NCI-H2227 (cell line): ENCODE data around the gene LIMCH1.

Experiments used
- DNase-seq: peaks from one replicate; lab custom pipeline; 2025; ENCODE audit not compliant: unreplicated experiment; lab: John Stamatoyannopoulos, UW

LIMCH1 gene

DNA sequence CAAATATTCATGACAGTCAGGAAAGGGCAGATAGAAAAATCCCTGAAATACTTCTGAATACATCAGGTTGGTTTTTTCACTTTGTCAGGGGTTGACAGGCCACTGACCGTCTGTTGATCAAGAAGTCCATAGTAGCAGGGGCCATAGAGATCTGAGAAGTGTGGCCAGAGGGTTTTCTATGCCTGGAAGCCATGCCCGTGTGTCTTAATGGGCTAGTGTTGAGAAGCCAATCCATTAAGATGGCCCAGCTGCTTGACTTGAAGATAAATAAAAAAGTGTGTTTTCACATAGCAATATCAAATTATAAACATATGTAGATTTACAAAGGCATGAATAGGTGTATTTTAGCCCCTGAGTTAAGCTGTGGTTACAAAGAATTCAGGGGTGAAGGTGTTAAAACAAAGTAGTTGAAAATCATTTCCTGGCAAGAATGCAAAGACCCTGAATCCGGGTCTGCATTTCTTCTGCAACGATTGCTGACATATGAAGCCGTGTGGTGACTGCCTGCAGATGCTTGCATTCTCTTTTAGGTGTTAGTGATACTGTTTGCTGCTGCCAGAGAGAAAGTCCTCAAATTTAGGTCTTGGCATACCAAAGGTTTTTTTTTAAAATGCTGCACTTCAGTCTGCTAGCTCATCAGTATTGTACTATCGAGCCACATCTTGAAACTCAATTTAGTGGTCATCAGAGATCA, 9.3 kb upstream of the LIMCH1 start:
- no peak for DNase-seq

DNA sequence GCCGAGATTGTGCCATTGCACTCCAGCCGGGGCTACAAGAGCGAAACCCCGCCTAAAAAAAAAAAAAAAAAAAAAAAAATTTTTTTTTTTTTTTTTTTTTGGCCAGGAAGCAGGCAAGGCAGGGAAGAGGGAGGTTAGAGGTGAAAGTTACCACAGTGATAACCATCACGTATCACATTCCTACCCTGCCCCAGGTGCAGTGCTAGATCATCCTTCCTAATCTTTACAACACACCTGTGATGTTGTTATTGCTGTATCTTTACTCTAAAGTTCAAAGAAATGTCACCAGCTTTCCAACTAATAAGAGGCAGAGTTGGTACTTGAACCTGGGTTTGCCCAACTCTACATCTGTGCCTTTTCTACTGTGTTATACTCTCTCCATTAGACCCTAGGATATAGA, 7.2 kb upstream of the LIMCH1 start:
- no peak for DNase-seq

DNA sequence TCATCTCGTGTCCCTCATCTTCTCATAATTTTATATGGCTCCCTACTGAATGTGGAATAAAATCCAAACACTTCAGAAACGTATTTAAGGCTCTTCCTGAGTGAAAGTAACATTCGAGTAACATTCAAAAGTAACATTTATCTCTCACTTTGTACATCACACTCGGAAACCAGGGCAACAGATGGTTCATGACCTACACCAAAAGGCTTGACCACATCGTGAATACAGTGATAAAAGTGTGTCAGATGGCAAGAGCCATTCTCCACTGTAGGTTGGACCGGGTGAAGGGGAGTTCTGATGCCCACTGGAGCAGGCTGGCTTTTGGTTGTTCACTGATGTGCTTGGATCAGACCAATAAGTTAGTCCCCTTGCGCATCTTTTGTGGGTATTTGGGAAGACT, 5.6 kb upstream of the LIMCH1 start:
- DNase-seq = no peak

DNA sequence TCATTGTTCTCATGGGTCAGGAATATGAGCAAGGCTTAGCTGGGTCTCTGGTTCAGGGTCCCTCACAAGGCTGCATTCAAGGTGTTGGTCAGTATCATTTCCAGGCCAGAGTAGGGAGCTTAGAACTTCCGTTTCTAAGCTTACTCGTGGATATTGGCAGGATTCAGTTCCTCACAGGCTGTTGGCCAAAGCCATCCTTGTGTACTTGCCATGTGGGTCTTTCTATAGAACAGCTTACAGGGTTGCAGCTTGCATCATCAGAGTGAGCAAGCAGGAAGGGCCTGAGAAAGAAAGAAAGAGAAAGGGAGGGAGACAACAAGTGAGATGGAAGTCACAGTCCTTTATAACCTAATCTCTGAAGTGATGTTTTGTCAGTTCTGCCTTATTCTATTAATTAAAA, 5.1 kb upstream of the LIMCH1 start:
- no peak for DNase-seq

DNA sequence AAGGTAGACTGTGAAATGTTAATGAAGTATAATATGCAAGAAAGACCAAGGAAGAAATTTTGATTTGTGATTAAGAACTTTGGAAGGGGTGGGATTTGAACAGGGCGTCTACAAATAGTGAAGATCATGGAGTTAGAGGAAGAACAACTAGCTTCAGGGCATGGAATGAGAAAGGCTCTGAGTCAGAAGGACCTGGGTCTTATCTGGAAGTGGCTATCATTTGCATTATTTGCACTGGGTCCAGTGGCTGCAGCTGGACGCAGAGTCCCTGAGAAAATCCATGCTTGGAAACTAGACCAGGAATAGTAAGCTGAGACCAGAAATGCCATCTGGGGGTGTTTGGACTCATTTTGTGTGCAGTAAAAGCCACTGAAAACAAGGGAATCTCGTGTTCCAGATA, 4.3 kb upstream of the LIMCH1 start:
- no peak for DNase-seq

DNA sequence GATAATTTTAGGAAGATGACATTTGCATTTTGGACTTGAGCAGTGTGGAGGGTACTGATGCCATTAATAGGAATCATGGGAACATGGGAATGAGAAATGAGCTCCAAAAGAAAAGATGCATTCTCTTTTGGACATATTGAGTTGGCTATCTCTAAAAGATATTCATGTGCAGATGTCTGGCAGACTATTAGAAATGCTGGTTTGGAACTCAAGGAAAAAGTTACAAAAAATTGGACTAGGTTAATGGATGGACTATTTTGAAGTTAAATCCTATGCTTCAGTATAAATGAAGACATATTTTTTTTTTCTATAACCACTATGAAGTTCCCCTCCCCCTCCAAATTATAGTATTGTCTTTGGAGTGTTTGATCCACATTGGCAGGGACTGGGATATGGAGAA, 3.6 kb upstream of the LIMCH1 start:
- no peak for DNase-seq

DNA sequence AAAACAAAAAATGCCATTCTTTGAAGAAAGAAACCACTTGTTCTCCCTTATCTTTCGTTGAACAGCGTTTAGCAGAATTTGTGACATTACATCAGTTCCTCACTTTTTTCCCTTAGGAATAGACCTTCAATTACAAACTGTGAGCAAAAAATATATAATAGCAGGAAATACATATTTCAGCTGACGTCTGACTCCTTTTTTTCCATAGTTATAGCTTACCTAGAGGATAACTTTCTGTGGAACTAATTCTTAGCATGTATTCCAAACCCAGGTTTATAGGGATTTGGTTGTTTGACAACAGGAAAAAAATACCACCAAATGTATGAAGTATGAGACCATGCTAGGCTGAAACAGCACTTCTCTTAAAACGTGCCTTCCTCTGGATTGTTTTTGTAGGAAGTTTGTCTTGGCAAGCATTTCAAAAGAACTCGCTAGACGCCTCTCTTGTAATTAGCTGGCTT, 2.0 kb upstream of the LIMCH1 start:
- DNase-seq = no peak

DNA sequence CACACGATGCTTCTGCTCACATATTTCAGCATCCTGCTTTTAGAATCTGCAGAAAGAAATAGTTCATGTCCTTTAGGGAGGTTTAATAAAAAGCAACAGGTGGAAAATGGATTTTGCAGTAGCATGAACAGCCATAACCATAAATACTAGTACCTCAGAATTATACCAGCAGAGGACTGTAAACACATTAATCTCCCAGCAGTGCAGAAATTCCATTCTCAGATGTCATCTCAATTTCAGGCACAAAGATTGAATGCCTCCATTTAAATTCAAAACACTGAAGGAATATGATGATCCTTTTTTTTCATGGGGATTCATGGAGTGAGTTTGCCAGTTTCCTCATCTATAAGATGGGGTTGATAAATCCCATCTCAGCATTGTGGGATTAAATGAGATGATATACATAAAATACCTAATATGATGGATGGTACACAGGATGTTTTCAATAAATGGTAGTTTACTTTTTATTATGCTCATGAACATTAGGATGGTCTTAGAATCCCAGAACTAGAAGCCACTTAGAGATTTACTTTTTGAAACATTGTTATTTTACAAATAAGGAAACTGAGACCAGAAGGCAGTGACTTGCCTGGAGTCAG, 566 bp upstream of the LIMCH1 start:
- DNase-seq = no peak

DNA sequence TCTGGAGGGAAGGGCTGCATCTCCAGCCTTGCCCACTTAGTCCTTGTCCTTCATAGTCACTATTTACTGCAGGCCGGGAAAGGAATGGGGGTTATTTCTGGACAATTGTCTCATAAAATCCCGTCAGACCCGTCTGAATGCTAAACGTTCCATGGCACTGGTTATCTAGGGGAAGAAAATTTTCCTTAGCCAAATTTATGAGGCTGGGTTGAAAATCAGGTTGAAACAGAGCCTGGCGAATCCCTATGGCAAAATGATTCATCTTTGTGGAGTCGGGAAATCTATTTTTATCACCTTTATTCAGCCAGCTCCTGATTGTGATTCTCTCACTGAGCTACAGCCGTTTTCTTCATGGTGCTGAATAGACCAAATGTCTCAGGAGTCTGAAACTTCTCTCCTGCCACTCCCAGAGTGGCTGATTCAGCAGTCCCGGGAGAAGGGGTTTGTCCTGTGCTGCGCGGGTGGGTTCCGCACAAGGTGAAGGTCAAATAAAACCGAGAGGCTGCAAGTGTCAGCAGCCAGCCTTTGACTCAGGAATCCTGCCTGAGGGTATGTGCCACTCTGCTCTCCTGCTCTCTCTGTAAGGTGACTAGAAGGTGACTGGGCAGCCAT, 1.0 kb downstream of the LIMCH1 start:
- no peak for DNase-seq

DNA sequence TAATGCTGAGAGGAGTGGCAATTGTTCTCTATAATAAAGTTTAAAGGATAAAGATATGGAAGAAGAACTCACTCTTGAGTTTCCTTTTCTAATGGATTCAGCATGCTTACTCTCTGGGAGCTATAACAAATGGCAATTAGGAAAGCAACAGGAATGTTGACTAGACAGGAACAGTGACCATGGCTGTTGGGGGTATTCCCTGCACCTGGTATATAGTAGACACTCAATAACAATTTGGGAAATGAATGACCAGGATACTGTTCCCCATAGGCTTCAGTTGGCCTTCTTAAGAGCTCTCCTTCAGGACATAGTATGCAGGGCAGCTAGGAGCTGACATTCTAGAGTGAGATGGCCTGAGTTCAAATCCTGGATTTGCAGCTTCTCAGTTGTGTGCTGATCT, 1.8 kb downstream of the LIMCH1 start:
- no peak for DNase-seq

DNA sequence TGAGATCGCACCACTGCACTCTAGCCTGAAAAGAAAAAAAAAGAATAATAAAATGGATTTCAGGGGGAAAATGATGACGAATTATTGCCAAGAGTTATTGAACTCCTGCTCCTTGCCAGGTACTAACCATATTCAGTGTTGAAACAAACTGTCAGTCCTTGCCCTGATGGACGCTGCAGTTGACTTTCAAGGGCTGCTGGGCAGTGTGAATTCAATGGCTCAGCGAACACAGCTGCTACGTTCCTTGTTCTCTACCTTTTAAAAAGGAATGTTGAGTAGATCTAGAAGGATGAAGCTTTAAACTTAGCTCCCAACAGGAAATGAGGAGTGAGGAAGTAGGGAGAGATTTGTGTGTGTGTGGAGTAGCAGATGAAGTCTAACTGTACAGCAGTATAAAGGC, 2.7 kb downstream of the LIMCH1 start:
- no peak for DNase-seq

DNA sequence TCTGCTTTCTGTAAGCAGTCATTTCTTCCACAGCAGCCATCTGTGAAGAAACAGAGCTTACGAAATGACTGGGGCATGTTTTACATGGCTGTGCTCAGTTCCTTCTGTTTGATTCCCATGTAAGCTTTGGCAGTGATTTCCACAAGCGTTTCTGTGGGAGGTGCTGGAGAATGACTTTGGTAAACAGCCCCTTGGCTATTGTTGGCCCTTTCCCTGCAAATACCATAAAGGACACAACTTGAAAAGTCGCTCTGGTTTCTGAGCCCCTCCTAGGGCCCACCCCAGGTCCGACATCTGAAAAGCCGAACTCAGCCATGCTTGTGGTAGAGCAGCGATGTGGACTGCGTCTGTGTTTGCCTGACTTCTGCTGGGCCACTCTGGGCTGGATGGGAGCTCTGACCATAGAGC, 3.7 kb downstream of the LIMCH1 start:
- no peak for DNase-seq

DNA sequence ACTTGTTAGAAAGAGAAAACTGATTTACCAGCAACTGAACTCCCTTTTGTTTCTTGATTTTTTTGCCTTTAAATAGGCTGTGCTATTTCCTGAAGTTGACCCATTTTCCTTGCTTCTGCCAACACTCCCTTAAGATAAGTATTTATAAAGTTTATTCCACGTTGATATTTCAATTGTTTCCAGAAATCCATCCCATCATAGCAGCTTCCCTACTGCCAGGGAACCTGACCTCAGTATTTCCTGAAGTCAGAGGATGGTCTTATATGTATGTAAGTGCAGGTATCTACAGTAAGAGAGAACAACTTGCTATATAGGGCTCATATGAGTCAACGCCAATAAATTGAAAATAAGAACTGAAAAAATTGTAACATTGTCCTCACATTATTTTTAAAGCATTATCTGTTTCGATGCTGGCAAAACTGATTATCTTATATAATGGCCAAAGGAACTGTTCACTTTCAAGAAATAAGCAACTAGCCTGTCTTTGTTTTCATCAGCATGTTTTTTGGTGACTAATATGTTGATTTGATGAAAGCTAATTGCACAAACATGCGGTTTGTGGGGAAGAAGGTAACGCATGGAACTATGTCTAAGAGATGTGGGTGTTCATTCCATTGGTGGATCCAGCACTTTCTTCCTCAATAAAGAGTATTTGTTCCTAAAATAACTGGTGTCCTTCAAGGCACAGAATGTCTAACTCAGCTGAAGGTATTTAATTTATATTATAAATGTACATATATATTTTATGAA, 4.7 kb downstream of the LIMCH1 start:
- no peak for DNase-seq

DNA sequence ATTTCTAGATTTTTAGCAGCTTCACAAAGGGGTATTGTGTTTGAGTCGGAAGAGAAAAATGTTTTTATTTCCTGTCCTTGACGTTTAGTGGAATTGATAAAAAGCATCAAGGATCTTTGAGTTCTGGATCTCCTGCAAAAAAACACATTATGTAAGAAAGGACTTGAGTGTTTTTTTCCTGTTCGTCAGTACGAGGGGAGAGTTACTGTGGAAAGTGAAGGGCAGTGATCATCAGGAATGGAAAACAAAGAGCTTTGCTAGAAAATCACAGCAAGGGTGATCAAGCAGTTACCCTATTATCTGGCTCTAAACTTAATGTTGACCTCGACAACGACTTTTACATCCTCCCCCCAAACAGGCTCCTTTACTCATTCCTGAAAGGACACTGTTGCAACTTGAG, 7.3 kb downstream of the LIMCH1 start:
- no peak for DNase-seq

DNA sequence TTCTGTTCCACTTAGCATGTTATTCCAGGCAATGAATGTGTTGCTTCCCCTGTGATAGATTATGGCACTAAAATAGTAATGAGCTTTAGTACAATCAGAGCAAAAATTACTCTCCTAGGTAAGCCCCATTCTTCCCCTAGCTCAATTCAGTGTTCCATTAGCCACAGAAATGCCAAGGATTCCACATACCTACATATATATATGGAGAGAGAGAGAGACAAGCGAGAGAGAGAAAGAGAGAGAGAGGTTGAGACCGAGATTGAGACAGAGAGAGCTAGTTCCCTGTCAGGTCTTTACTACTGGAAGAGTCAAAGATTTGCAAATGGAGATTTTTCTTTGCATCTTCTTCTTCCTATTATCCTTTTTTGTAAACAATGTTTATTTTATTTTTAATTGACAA, 8.7 kb downstream of the LIMCH1 start:
- no peak for DNase-seq

DNA sequence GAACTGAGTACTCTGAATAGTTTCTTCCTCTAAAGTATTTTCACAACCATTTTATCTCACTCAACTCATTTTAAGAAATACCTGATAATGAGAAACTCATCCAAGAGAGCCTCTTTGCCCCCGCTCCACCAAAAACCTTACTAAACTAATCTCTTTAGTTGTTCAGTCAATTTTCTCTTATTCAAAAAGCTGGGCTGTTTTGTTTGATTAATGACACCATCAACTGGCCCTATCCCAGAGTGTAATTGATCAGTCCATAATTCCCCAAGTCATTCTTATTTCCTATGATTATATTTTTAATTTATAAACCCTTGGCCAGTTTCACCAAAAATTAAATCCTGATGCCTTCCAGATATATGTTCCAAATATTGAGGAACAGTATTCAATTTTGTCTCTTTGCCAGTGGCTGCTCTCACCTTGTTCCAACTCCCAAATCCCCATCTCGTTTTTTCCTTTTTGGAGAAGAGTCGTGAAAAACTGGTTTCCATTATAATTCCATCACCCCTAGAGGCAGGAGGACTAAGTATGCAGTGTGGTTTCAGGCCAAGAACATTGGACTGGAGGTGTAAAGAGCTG, 10.4 kb downstream of the LIMCH1 start:
- no peak for DNase-seq

DNA sequence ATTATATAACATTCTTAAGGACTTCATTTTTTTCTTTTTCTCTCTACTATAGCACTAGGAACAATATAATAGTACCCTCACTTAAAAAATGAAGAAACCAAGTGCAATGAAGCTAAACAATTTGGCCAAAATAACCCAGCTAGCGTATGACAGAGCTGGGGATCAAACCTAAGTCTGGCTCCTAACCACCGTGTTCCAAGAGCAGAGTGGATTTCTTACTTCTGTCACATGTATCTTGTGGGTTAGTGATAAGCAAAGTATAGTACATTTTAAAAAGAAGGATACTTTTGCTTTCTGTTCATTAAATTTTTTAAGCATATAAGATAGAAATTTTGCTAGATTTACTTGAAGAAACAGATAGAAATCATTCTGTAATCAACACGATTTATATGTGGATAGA, 11.5 kb downstream of the LIMCH1 start:
- no peak for DNase-seq

DNA sequence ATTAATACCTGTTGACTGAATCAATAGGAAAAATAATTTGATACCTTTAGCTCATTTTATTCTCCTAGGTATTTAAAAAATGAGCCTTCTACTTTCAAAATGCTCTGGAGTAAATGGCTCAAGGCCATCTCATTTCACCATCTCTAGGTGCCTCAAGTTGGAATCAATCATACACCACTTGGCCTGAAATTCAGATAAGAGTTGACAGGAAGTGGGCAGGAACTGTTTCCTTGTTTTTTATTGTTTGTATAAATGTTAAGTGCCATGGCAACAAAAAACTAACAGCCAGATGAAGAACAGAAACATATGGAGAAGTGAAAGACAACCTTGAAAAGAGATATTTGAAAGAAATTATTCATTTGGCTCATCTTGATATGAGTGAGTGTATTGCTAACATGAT, 12.4 kb downstream of the LIMCH1 start:
- DNase-seq = no peak

DNA sequence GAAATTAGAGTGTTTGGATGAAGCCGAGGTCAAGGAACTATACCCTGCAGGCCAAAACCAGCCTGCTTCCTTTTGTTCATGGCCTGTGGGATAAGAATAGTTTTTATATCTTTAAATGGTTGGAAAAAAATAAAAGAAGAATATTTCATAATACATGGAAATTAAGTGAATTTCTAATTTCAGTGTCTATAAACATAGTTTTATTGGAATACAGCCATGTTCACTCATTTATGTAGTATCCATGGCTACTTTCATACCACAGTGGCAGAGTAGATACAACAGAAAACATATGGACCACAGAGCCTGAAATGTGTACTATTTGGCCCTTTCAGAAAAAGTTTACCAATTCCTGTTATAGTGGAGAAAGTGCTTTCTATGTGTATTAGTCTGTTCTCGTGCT, 13.6 kb downstream of the LIMCH1 start:
- DNase-seq = no peak

DNA sequence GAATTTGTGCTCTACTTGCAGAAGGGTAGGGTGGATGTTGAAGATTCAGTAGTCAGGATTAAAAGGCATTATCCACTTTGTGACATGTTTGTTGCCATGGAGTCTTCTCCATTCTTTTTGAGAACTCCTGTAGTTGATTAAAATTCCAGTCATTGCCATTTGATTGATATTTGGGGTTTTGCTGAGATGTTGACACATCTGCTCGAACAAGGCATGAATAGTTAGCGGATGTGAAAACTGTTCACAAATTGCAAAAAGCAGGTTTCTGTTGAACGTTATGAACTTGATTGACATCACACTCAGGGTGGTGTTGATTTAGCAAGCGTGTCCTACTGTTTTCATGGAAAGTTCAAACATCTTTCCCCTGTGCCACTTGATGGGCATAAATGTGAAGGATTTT, 16.9 kb downstream of the LIMCH1 start:
- no peak for DNase-seq

DNA sequence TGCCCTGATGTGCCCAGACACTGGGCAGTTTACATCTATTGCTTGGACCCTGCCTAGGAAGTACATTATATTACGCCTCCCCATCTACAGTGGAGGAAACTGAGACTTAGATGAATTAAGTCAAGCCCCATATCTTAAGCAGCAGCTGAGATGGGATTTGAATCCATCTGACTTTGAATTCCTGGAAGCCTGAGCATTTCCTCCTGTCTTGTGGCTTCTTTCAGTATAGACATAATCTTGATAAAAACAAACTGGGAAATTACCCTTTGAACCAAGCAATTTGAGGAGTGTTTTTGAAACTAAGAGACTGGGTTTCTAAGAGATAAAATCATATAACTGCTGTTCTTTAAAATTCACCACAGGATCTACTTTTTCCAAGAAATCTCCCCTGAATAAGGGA, 18.6 kb downstream of the LIMCH1 start:
- no peak for DNase-seq
